ENCODE data around the gene OSBPL7. TPM values are rescaled to one million over a fixed set of nuclear protein-coding genes. Genes with fewer than 3 reads are reported as not detected.

OSBPL7 gene
- total RNA-seq, 3 donors from 2014 or later (not counting 1 experiment from before 2014, with no cell fraction given), result 113 to 162 (median 119) TPM

- Histone ChIP-seq H3K36me3 (ENCODE audit: control insufficient read depth, insufficient read depth, low read length) (peaks cover 47% of the 10 kb centered on the region), H3K27me3 (ENCODE audit: control insufficient read depth, insufficient read depth, low read length) (no peaks in the 10 kb centered on the region), H3K27ac (ENCODE audit: low read length) (no peak overlapping the region), H3K4me1 (ENCODE audit: control insufficient read depth, insufficient read depth, low read length) (peaks cover 28% of the 10 kb centered on the region), H3K4me3 (ENCODE audit: low read length) (no peak overlapping the region), H3K9me3 (ENCODE audit: control insufficient read depth, insufficient read depth, low read length) (no peaks in the 10 kb centered on the region)
- Mint-ChIP-seq H3K27me3 (ENCODE audit: low read depth in 2 of 2) (no peaks in the 10 kb centered on the region), H3K4me1 (peaks cover 15 to 41% of the 10 kb centered on the region in 2 donors), H3K36me3 (no peaks in the 10 kb centered on the region), H3K4me3 (no peak overlapping the region), H3K27ac (peak overlapping the region; percentile 90 to 98), H3K9me3 (no peaks in the 10 kb centered on the region)
- ATAC-seq (no peak), DNase-seq (no peak)
- intact Hi-C loops (cut with micrococcal nuclease), result loop anchor here (10.0 kb wide), 1 partner anchor 88 kb away; the partner anchor contains the start of gene TBX21
- TF ChIP-seq CTCF (IDR thresholded peaks at IDR 0.05), result no peak
- WGBS (ENCODE audit: insufficient coverage), result 93% methylated on average over 4 of the region's 4 CpGs
These were observed 1.2 kb upstream of the OSBPL7 start for GRCh38 chr17:47822785-47823184.

- Histone ChIP-seq H3K4me1 (ENCODE audit: control insufficient read depth, insufficient read depth, low read length) (peaks cover 28% of the 10 kb centered on the region), H3K27me3 (ENCODE audit: control insufficient read depth, insufficient read depth, low read length) (no peaks in the 10 kb centered on the region), H3K36me3 (ENCODE audit: control insufficient read depth, insufficient read depth, low read length) (peaks cover 48% of the 10 kb centered on the region), H3K9me3 (ENCODE audit: control insufficient read depth, insufficient read depth, low read length) (no peaks in the 10 kb centered on the region), H3K27ac (ENCODE audit: low read length) (peak overlapping the region; percentile 64), H3K4me3 (ENCODE audit: low read length) (peak overlapping the region; percentile 65)
- peaks cover 15 to 43% of the 10 kb centered on the region in 2 donors for H3K4me1 Mint-ChIP-seq
- H3K27me3 Mint-ChIP-seq (ENCODE audit: low read depth in 2 of 2), result no peaks in the 10 kb centered on the region
- H3K36me3 Mint-ChIP-seq, result no peaks in the 10 kb centered on the region
- H3K4me3 Mint-ChIP-seq, result peak overlapping the region; percentile 97
- ATAC-seq, result no peak
- WGBS (ENCODE audit: insufficient coverage), result 12% methylated on average over 4 of the region's 4 CpGs
- H3K9me3 Mint-ChIP-seq, result no peaks in the 10 kb centered on the region
- no peak for TF ChIP-seq CTCF (IDR thresholded peaks at IDR 0.05)
- no peak for DNase-seq
- H3K27ac Mint-ChIP-seq, result peak overlapping the region; percentile 90 to 98
- intact Hi-C loops (cut with micrococcal nuclease), result loop anchor here (1.0 to 10.0 kb wide), 2 partner anchors 10 to 86 kb away; partner anchors contain the start of genes LRRC46, MRPL10 and TBX21
These were observed 567 bp downstream of the OSBPL7 start for GRCh38 chr17:47821031-47821423.

GRCh38 chr17:47820033-47820789 is 1.4 kb downstream of the OSBPL7 start:
- intact Hi-C loops (cut with micrococcal nuclease), result loop anchor here (10.0 kb wide), 1 partner anchor 85 kb away; the partner anchor contains the start of gene TBX21
- no peak for DNase-seq
- Histone ChIP-seq H3K4me1 (ENCODE audit: control insufficient read depth, insufficient read depth, low read length) (peaks cover 28% of the 10 kb centered on the region), H3K4me3 (ENCODE audit: low read length) (no peak overlapping the region), H3K27me3 (ENCODE audit: control insufficient read depth, insufficient read depth, low read length) (no peaks in the 10 kb centered on the region), H3K9me3 (ENCODE audit: control insufficient read depth, insufficient read depth, low read length) (no peaks in the 10 kb centered on the region), H3K27ac (ENCODE audit: low read length) (peak overlapping the region; percentile 64), H3K36me3 (ENCODE audit: control insufficient read depth, insufficient read depth, low read length) (peaks cover 52% of the 10 kb centered on the region)
- H3K27ac Mint-ChIP-seq, result peak overlapping the region; percentile 90 to 98
- peak overlapping the region; percentile 97 for H3K4me3 Mint-ChIP-seq
- 82% methylated on average over 10 of the region's 12 CpGs for WGBS (ENCODE audit: insufficient coverage)
- H3K27me3 Mint-ChIP-seq (ENCODE audit: low read depth in 2 of 2), result no peaks in the 10 kb centered on the region
- H3K4me1 Mint-ChIP-seq, result peaks cover 15 to 42% of the 10 kb centered on the region in 2 donors
- no peaks in the 10 kb centered on the region for H3K36me3 Mint-ChIP-seq
- no peak for TF ChIP-seq CTCF (IDR thresholded peaks at IDR 0.05)
- ATAC-seq, result no peak
- no peaks in the 10 kb centered on the region for H3K9me3 Mint-ChIP-seq

Measured in natural killer cell (primary cell).